Stimulated activated CD8-positive, alpha-beta memory T cell treated with anti-CD3 and anti-CD28 coated beads, Interleukin-4, amount 100 ng/mL, for 24 hours (primary cell): ENCODE results near the gene STX1B.

Experiments used
- DNase-seq: peaks from one replicate; pipeline ENCODE4 v3.0.0-alpha.2; 2020; ENCODE audit warnings: low read depth

The STX1B gene

GRCh38 chr16:30996324-30996984, 14.0 kb downstream of the STX1B start:
- DNase-seq = no peak

GRCh38 chr16:30995927-30996323, 14.5 kb downstream of the STX1B start:
- no peak for DNase-seq

GRCh38 chr16:30992931-30993816, 17.3 kb downstream of the STX1B start:
- no peak for DNase-seq

GRCh38 chr16:30992276-30992780, 18.1 kb downstream of the STX1B start:
- DNase-seq = no peak

GRCh38 chr16:30991052-30991451, 19.4 kb downstream of the STX1B start:
- DNase-seq = no peak

GRCh38 chr16:30990105-30990504, 20.3 kb downstream of the STX1B start:
- no peak for DNase-seq

- DNase-seq = no peak
Observed at GRCh38 chr16:30989469-30990047, 20.9 kb downstream of the STX1B start.

GRCh38 chr16:30987581-30988190, 22.8 kb downstream of the STX1B start:
- no peak for DNase-seq

GRCh38 chr16:30986129-30986991, 24.1 kb downstream of the STX1B start:
- no peak for DNase-seq

- no peak for DNase-seq
Observed at GRCh38 chr16:30985401-30986128, 24.9 kb downstream of the STX1B start.

GRCh38 chr16:30984669-30985400, 25.6 kb downstream of the STX1B start, which contains the start of gene HSD3B7:
Gene HSD3B7 (plus strand): TSS chr16:30985207. CDS start chr16:30985659, 452 bp downstream.
- DNase-seq = peak; percentile 71

- DNase-seq = no peak
Observed at GRCh38 chr16:30983898-30984610, 26.4 kb downstream of the STX1B start.

- DNase-seq = no peak
Observed at GRCh38 chr16:30983289-30983889, 27.0 kb downstream of the STX1B start.

- DNase-seq = no peak
Observed at GRCh38 chr16:30982548-30983288, 27.7 kb downstream of the STX1B start.

- no peak for DNase-seq
Observed at GRCh38 chr16:30980959-30981358, 29.5 kb downstream of the STX1B start.

- no peak for DNase-seq
Observed at GRCh38 chr16:30980434-30980833, 30.0 kb downstream of the STX1B start.

- no peak for DNase-seq
Observed at GRCh38 chr16:30980023-30980371, 30.4 kb downstream of the STX1B start.
